Measurements from ENCODE around the gene OR5D14.

GRCh38 chr11:55791606-55792005 lies 3.8 kb upstream of the OR5D14 start:
- no peak for TF ChIP-seq POLR2A (IDR thresholded peaks at IDR 0.05)
- TF ChIP-seq CTCF (IDR thresholded peaks at IDR 0.05), result no peak

All from lower leg skin (tissue), 3 donors.